Left ventricle myocardium superior (tissue), 1 donor: Measurements from ENCODE around the gene MAMLD1. TPM values are rescaled to one million over a fixed set of nuclear protein-coding genes. Genes with fewer than 3 reads are reported as not detected.
"Not testable (repeated sequence)": the region's sequence is repeated elsewhere in the genome, so short reads cannot be mapped to it uniquely, and the experiment has no call there.

Experiments used
- ATAC-seq: fragments of 200-7000 bp; cut with Tn5 transposase; one replicate; pipeline ENCODE4 v1.9.1; 2020; ENCODE audit warnings: mild to moderate bottlenecking, moderate library complexity
- DNase-seq: peaks from one replicate; pipeline ENCODE4 v3.0.0-alpha.2; 2020
- intact Hi-C: fragments of 100-400 bp; cut with micrococcal nuclease; formaldehyde crosslinking; loops from one replicate; pipeline ENCODE4 v1.11.0; 2022
- long read RNA-seq: library from polyadenylated mRNA; unstranded; transcript quantifications from one replicate; pipeline ENCODE4 v2.0.0, GENCODE V29; 2021
- total RNA-seq: library from RNA; stranded (reverse); fragmentation: NEBNext Ultra II Directional; extraction: Animal tissue kit (Norgen Biotek cat#: 25700); gene quantifications from one replicate; pipeline ENCODE4 v1.2.1, GENCODE V29; 2021
- donor health status: DM: no; HTN: yes; CAD: no; lungs with severe emphysema.

MAMLD1 gene, protein sequence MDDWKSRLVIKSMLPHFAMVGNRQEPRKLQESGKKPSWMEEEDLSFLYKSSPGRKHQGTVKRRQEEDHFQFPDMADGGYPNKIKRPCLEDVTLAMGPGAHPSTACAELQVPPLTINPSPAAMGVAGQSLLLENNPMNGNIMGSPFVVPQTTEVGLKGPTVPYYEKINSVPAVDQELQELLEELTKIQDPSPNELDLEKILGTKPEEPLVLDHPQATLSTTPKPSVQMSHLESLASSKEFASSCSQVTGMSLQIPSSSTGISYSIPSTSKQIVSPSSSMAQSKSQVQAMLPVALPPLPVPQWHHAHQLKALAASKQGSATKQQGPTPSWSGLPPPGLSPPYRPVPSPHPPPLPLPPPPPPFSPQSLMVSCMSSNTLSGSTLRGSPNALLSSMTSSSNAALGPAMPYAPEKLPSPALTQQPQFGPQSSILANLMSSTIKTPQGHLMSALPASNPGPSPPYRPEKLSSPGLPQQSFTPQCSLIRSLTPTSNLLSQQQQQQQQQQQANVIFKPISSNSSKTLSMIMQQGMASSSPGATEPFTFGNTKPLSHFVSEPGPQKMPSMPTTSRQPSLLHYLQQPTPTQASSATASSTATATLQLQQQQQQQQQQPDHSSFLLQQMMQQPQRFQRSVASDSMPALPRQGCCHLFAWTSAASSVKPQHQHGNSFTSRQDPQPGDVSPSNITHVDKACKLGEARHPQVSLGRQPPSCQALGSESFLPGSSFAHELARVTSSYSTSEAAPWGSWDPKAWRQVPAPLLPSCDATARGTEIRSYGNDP
- 2.3 TPM for total RNA-seq
- long read RNA-seq, partial matches to known transcripts = 0 of 1 reads
- long read RNA-seq, other reads (novel, unspliced or antisense) = 1 of 1 reads

DNA sequence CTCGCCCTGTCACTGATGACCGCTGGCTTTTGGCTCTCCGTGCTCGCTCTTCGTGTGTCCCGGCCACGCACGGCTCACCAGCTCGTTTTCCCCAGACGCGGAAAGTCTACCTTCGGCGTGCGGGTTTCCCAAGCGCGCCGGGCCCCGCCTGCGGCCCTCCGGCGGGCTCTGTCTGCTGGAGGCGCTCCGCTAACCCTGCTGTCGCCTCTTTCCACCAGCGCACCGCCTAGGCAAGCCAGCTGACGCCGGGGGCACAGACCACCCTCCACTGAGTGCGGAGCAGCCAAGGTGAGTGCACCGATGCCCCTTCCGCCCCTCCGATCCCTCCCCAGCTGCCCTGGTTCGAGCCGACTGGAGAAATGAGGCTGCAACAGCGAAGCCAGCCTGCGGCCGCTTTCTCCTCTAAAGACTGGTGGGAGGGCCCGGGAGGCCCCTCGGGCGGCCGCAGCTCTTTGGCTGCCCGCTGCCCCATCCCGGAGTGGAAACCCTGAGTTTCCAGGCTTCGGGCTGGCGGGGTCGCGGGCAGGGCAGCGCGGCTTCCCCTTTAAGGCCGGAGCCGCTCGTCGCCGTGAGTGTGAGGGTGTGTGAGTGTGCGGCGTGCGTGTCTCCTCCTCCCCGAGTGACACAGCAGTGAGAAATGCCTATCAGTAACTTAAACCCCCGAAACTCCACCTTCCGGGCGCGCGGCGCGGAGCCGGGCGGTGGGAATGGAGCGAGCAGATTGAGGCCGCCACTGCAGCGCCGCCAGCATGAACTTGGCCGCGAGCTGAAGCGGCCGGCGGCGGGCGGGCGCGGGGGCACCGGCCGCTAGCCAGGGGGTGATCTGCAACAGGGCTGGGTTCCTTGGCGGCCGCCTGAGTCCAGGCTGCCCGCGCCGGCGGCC, at the start of gene MAMLD1:
Gene MAMLD1 (plus strand): TSS at position 719 of the 883 bp plus-strand sequence. CDS start 82,200 bp downstream, outside the sequence.
- DNase-seq (peak; percentile 77), ATAC-seq (peak; percentile 75)
- intact Hi-C loops = no loop called here

- DNase-seq (no peak), ATAC-seq (no peak)
- intact Hi-C loops = no loop called here
Observed at GRCh38 chrX:150313514-150313913, 49.6 kb upstream of the MAMLD1 start.

DNA sequence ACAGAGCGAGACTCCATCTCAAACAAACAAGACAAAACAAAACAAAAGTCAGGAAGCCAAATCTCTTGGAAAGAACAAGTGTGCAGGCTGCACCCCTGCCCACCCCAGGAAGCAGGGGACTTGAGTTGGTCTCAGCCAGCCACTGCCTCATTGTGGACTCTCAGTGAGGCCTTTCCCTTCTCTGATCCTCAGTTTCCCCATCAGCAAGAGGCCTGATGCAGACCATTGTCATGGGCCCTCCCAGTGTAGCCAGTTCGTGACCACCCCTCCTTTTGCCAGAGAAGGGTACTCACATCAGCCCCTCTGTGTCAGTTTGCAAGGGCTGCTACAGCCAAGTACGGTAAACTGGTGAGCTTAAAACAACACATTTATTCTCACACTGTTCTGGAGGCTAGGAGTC, 48.9 kb upstream of the MAMLD1 start:
- ATAC-seq (no peak), DNase-seq (no peak)
- intact Hi-C loops = no loop called here

DNA sequence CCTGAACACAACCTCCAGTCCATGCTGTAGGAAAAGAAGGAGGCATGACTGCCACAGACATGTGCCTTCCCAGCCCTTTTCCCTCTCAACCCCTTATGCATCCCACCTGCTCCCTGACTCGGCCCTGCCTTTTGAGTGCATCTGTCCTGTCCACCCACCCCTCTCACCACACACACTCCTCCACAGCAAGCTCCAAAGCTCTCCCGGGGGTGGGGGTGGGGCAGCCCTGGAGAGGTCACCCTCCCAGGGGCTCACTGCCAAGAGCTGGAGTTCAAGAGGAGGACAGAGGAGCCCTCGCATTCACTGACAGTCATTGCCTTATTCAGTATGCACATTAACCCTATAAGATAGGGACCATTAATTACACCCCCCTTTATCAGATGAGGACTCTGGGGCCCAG, 46.6 kb upstream of the MAMLD1 start:
- intact Hi-C loops = no loop called here

GRCh38 chrX:150323020-150323419, 40.1 kb upstream of the MAMLD1 start:
- DNase-seq (no peak), ATAC-seq (no peak)
- intact Hi-C loops = no loop called here

More for the DNA sequence above, 46.6 kb upstream of the MAMLD1 start:
- ATAC-seq (peak; percentile 53), DNase-seq (peak; percentile 37)

- ATAC-seq = no peak
- intact Hi-C loops = no loop called here
- no peak for DNase-seq
Observed at GRCh38 chrX:150324035-150324728, 38.9 kb upstream of the MAMLD1 start.

DNA sequence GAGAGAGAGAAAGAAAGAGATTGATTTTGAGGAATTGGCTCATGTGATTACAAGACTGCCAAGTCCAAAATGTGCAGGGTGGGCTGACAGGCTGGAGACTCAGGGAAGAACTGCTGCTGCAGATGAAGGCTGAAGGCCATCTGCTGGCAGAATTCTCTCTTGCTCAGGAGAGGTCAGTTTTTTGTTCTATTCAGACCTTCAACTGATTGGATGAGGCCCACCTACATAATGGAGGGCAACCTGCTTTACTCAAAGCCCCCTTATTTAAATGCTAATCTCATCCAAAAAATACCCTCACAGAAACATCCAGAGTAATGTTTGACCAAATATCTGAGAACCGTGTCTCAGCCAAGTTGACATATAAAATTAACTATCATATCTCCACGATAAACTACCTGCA, 38.2 kb upstream of the MAMLD1 start:
- intact Hi-C loops = no loop called here
- DNase-seq (no peak), ATAC-seq (no peak)

- DNase-seq (no peak), ATAC-seq (no peak)
- intact Hi-C loops = no loop called here
Observed at GRCh38 chrX:150326541-150327247, 36.4 kb upstream of the MAMLD1 start.

GRCh38 chrX:150329282-150329681, 33.8 kb upstream of the MAMLD1 start:
- no peak for ATAC-seq
- intact Hi-C loops = no loop called here
- no peak for DNase-seq

- DNase-seq (no peak), ATAC-seq (no peak)
- intact Hi-C loops = no loop called here
Observed at GRCh38 chrX:150329868-150330267, 33.2 kb upstream of the MAMLD1 start.

GRCh38 chrX:150332023-150332422, 31.1 kb upstream of the MAMLD1 start:
- DNase-seq = no peak
- ATAC-seq = no peak
- intact Hi-C loops = no loop called here

DNA sequence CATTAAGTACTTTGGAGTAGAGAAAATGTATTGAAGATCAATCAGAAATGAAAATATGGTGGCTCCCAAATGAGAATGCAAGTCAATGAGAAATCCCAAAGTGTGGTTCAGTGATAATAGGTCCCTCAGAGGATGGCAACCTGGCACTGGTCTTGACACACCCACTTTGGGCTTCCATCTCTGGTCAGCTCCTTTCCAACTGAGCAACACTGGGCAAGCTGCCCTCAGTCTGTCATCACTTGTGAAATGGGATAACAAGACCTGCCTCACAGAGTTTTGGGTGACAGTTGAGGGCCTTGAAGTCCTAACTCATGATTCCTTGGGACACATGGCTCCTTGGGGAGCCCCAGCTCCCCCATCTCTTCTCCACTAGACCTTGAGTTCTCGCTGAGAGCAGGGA, 29.0 kb upstream of the MAMLD1 start:
- DNase-seq (peak; percentile 52), ATAC-seq (peak; percentile 77)
- intact Hi-C loops = no loop called here

- intact Hi-C loops = no loop called here
- DNase-seq (no peak), ATAC-seq (peak; percentile 60)
Observed at GRCh38 chrX:150334981-150335380, 28.1 kb upstream of the MAMLD1 start.

GRCh38 chrX:150337026-150337425, 26.1 kb upstream of the MAMLD1 start:
- ATAC-seq = no peak
- intact Hi-C loops = no loop called here
- no peak for DNase-seq

DNA sequence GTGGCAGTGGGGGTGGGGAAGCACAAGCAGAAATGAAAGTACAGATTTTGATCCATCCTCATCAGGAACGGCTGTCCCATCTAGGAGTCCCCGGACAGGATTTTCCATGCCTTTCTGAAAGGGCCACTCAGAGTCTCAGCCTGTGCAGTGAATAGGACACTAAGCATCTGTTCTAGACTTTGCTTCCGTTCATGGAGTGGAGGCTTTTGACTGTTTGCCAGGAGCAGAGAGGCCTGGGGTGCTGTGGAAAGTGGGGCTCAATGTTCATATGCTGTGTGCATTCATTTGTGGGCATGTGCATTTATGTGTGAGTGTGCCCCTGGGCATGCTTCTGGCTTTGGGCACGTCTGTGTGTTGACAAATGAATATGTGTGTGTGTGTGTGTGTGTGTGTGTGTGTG, 25.6 kb upstream of the MAMLD1 start:
- no peak for DNase-seq
- intact Hi-C loops = no loop called here
- ATAC-seq = no peak

DNA sequence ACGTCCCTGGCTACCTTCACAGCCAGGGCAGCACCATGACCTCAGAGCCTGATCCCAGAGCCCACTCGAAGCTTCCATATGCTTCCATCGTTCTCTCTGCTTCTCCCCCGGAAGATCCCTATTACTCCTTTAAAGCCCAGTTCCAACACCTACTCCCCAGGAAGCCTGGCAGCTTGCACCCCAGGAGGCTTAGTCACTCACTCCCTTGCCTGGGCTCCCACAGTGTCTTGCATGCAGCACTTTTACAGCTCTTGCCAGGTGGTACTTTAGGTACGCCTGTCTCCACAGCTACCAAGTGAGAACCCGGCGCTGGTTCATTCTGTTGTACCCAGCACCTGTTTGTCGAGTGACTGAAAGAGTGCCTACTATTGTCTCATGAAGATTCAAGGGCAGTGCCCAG, 24.5 kb upstream of the MAMLD1 start:
- ATAC-seq (no peak), DNase-seq (no peak)
- intact Hi-C loops = no loop called here

DNA sequence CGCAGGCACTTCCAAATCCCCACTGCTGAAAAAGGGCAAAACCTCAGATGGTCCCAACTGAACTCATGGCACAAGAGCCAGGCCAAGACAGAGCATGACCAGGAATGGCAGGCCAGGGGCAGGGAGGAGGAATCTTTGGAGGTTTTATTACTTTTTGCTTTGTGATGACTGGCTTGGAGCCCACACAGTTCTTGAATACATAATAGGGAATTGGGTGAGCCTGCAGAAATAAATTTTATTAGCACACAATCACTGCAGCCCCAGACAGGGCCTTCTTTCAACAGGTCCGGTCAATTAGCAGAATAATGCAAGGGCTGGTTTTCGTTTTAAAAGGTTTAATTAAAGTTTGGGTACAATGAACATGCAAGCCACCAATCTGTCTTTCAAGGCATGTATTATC, 23.4 kb upstream of the MAMLD1 start:
- no peak for ATAC-seq
- intact Hi-C loops = no loop called here
- no peak for DNase-seq

GRCh38 chrX:150340326-150340725, 22.8 kb upstream of the MAMLD1 start:
- intact Hi-C loops, DNase-seq, ATAC-seq: not testable (repeated sequence)
